Stimulated activated effector memory CD8-positive, alpha-beta T cell treated with anti-CD3 and anti-CD28 coated beads, Interleukin-12 subunit alpha, Interleukin-12 subunit beta, amount 100 ng/mL, for 72 hours (primary cell): Measurements from ENCODE around the gene SUMO2.
"Not testable (repeated sequence)": the region's sequence is repeated elsewhere in the genome, so short reads cannot be mapped to it uniquely, and the experiment has no call there.

Experiments used
- ATAC-seq: fragments of 150-1000 bp; cut with Tn5 transposase; 2 replicates; pipeline ENCODE4 v1.10.0; 2021
- DNase-seq, 2 donors: peaks; one replicate each; pipeline ENCODE4 v3.0.0; 2021 to 2022; ENCODE audit warnings: low spot score in 2 of 2
- H3K27ac Mint-ChIP-seq: one replicate; pipeline ENCODE4 v1.8.0; 2022; ENCODE audit warnings: mild to moderate bottlenecking, mixed read lengths
- H3K36me3 Mint-ChIP-seq: one replicate; pipeline ENCODE4 v1.8.0; 2022; ENCODE audit warnings: mild to moderate bottlenecking, mixed read lengths
- H3K4me1 Mint-ChIP-seq: one replicate; pipeline ENCODE4 v1.8.0; 2022; ENCODE audit warnings: mixed read lengths
- H3K4me3 Mint-ChIP-seq: one replicate; pipeline ENCODE4 v1.8.0; 2022; ENCODE audit warnings: mild to moderate bottlenecking, mixed read lengths
- H3K9me3 Mint-ChIP-seq: one replicate; pipeline ENCODE4 v1.8.0; 2022; ENCODE audit warnings: mixed read lengths

The SUMO2 gene

GRCh38 chr17:75199886-75200618, 17.3 kb upstream of the SUMO2 start:
- H3K9me3 Mint-ChIP-seq = no peaks in the 10 kb centered on the region
- DNase-seq (no peak), ATAC-seq (no peak)
- no peak overlapping the region for H3K4me3 Mint-ChIP-seq
- no peak overlapping the region for H3K27ac Mint-ChIP-seq
- H3K36me3 Mint-ChIP-seq = no peaks in the 10 kb centered on the region
- peaks cover 6% of the 10 kb centered on the region for H3K4me1 Mint-ChIP-seq

- no peaks in the 10 kb centered on the region for H3K9me3 Mint-ChIP-seq
- no peak overlapping the region for H3K4me3 Mint-ChIP-seq
- H3K4me1 Mint-ChIP-seq = no peaks in the 10 kb centered on the region
- DNase-seq (no peak), ATAC-seq (no peak)
- no peak overlapping the region for H3K27ac Mint-ChIP-seq
- no peaks in the 10 kb centered on the region for H3K36me3 Mint-ChIP-seq
Observed at GRCh38 chr17:75194879-75195278, 12.1 kb upstream of the SUMO2 start.

- H3K9me3 Mint-ChIP-seq = no peaks in the 10 kb centered on the region
- no peak for ATAC-seq
- no peak overlapping the region for H3K27ac Mint-ChIP-seq
- H3K4me1 Mint-ChIP-seq = peaks cover 8% of the 10 kb centered on the region
- no peak for DNase-seq
- H3K36me3 Mint-ChIP-seq = no peaks in the 10 kb centered on the region
- no peak overlapping the region for H3K4me3 Mint-ChIP-seq
Observed at GRCh38 chr17:75191584-75191983, 8.8 kb upstream of the SUMO2 start.

GRCh38 chr17:75188614-75189013, 5.9 kb upstream of the SUMO2 start:
- no peak for DNase-seq
- H3K27ac Mint-ChIP-seq = peak overlapping the region; percentile 87
- no peaks in the 10 kb centered on the region for H3K9me3 Mint-ChIP-seq
- ATAC-seq = no peak
- H3K36me3 Mint-ChIP-seq = peaks cover 3% of the 10 kb centered on the region
- H3K4me1 Mint-ChIP-seq = peaks cover 20% of the 10 kb centered on the region
- H3K4me3 Mint-ChIP-seq = peak overlapping the region; percentile 52

- Mint-ChIP-seq H3K27ac (peak overlapping the region; percentile 98), H3K36me3 (peaks cover 37% of the 10 kb centered on the region), H3K9me3 (no peaks in the 10 kb centered on the region), H3K4me1 (peaks cover 38% of the 10 kb centered on the region), H3K4me3 (peak overlapping the region; percentile 82)
- ATAC-seq (no peak), DNase-seq (no peak)
Observed at GRCh38 chr17:75183999-75184884, 1.5 kb upstream of the SUMO2 start.

- H3K4me3 Mint-ChIP-seq = peak overlapping the region; percentile 82
- peaks cover 57% of the 10 kb centered on the region for H3K36me3 Mint-ChIP-seq
- peak; percentile 4 for ATAC-seq
- DNase-seq = no peak
- peaks cover 34% of the 10 kb centered on the region for H3K4me1 Mint-ChIP-seq
- peak overlapping the region; percentile 98 for H3K27ac Mint-ChIP-seq
- no peaks in the 10 kb centered on the region for H3K9me3 Mint-ChIP-seq
Observed at GRCh38 chr17:75182319-75182568, 515 bp downstream of the SUMO2 start.

GRCh38 chr17:75181608-75182318, 996 bp downstream of the SUMO2 start:
- Mint-ChIP-seq H3K9me3 (no peaks in the 10 kb centered on the region), H3K36me3 (peaks cover 62% of the 10 kb centered on the region), H3K4me3 (peak overlapping the region; percentile 82), H3K27ac (peak overlapping the region; percentile 98), H3K4me1 (peaks cover 36% of the 10 kb centered on the region)
- DNase-seq = peak; percentile 10 to 76
- ATAC-seq = no peak

- H3K4me1 Mint-ChIP-seq = peaks cover 41% of the 10 kb centered on the region
- peak overlapping the region; percentile 98 for H3K27ac Mint-ChIP-seq
- peaks cover 69% of the 10 kb centered on the region for H3K36me3 Mint-ChIP-seq
- no peaks in the 10 kb centered on the region for H3K9me3 Mint-ChIP-seq
- no peak for DNase-seq
- H3K4me3 Mint-ChIP-seq = peak overlapping the region; percentile 82
- ATAC-seq = no peak
Observed at GRCh38 chr17:75181110-75181509, 1.6 kb downstream of the SUMO2 start.

- Mint-ChIP-seq H3K4me1 (peaks cover 32% of the 10 kb centered on the region), H3K9me3 (no peaks in the 10 kb centered on the region), H3K27ac (no peak overlapping the region), H3K4me3 (no peak overlapping the region), H3K36me3 (peaks cover 90% of the 10 kb centered on the region)
- ATAC-seq = no peak
- DNase-seq = no peak
Observed at GRCh38 chr17:75178453-75178852, 4.3 kb downstream of the SUMO2 start.

- no peaks in the 10 kb centered on the region for H3K9me3 Mint-ChIP-seq
- peaks cover 25% of the 10 kb centered on the region for H3K4me1 Mint-ChIP-seq
- no peak overlapping the region for H3K27ac Mint-ChIP-seq
- H3K36me3 Mint-ChIP-seq = peaks cover 100% of the 10 kb centered on the region
- no peak for DNase-seq
- no peak for ATAC-seq
- no peak overlapping the region for H3K4me3 Mint-ChIP-seq
Observed at GRCh38 chr17:75176625-75177024, 6.1 kb downstream of the SUMO2 start.

- Mint-ChIP-seq H3K36me3 (peaks cover 100% of the 10 kb centered on the region), H3K4me3 (no peak overlapping the region), H3K4me1 (peaks cover 14% of the 10 kb centered on the region), H3K27ac (no peak overlapping the region), H3K9me3 (no peaks in the 10 kb centered on the region)
- ATAC-seq (no peak), DNase-seq (no peak)
Observed at GRCh38 chr17:75174996-75175395, 7.8 kb downstream of the SUMO2 start.

GRCh38 chr17:75173526-75173925, 9.2 kb downstream of the SUMO2 start:
- Mint-ChIP-seq H3K4me1 (peaks cover 12% of the 10 kb centered on the region), H3K27ac (no peak overlapping the region), H3K9me3 (no peaks in the 10 kb centered on the region), H3K4me3 (no peak overlapping the region), H3K36me3 (peaks cover 100% of the 10 kb centered on the region)
- no peak for DNase-seq
- ATAC-seq = no peak

- Mint-ChIP-seq H3K36me3 (peaks cover 100% of the 10 kb centered on the region), H3K9me3 (no peaks in the 10 kb centered on the region), H3K4me3 (no peak overlapping the region), H3K4me1 (peaks cover 6% of the 10 kb centered on the region), H3K27ac (no peak overlapping the region)
- DNase-seq (no peak), ATAC-seq (no peak)
Observed at GRCh38 chr17:75168998-75169397, 13.8 kb downstream of the SUMO2 start.

GRCh38 chr17:75164606-75165005, 18.2 kb downstream of the SUMO2 start:
- H3K27ac Mint-ChIP-seq, H3K9me3 Mint-ChIP-seq, H3K4me3 Mint-ChIP-seq, ATAC-seq, DNase-seq, H3K4me1 Mint-ChIP-seq: not testable (repeated sequence)
- H3K36me3 Mint-ChIP-seq = peaks cover 71% of the 10 kb centered on the region

GRCh38 chr17:75163074-75163473, 19.7 kb downstream of the SUMO2 start:
- ATAC-seq (no peak), DNase-seq (no peak)
- Mint-ChIP-seq H3K4me3 (no peak overlapping the region), H3K27ac (no peak overlapping the region), H3K4me1 (no peaks in the 10 kb centered on the region), H3K36me3 (peaks cover 59% of the 10 kb centered on the region), H3K9me3 (no peaks in the 10 kb centered on the region)
